HepG2 (cell line): Measurements from ENCODE around the gene ANXA7.

Experiments used
- ADNP ChIP-seq: sonication (generic); formaldehyde crosslinking; IDR thresholded peaks from 2 replicates; pipeline ENCODE4 v1.4.0; 2020; ENCODE audit warnings: missing genetic modification reagents
- AKNA ChIP-seq: sonication (generic); formaldehyde crosslinking; IDR thresholded peaks from 2 replicates; pipeline ENCODE4 v1.4.0; 2020; ENCODE audit warnings: missing genetic modification reagents, borderline replicate concordance
- CSRNP1 ChIP-seq: sonication (generic); formaldehyde crosslinking; IDR thresholded peaks from 2 replicates; pipeline ENCODE4 v1.8.1; 2023; ENCODE audit warnings: mild to moderate bottlenecking, missing genetic modification reagents
- CTCF ChIP-seq: sonication (generic); formaldehyde crosslinking; IDR thresholded peaks from 2 replicates; pipeline ENCODE4 v1.5.0; 2020; ENCODE audit warnings: mild to moderate bottlenecking, missing genetic modification reagents, moderate library complexity
- EZH2 ChIP-seq: conservative IDR thresholded peaks from 2 replicates; pipeline ENCODE4 v1.6.1; 2012; ENCODE audit warnings: mild to moderate bottlenecking, low read depth, low read length, moderate library complexity
- FOXA1 ChIP-seq, 2 experiments: fragments of 450-650 bp in 1 of 2; sonication (generic) in 1 of 2; formaldehyde crosslinking in 1 of 2; IDR thresholded peaks; 2 replicates each; pipeline versions ENCODE4 v1.4.0 to v1.6.1; 2016 to 2020; ENCODE audit warnings: missing genetic modification reagents in 1 of 2
- JUND ChIP-seq: sonication (generic); formaldehyde crosslinking; IDR thresholded peaks from 2 replicates; pipeline ENCODE4 v1.8.0; 2022; ENCODE audit warnings: mild to moderate bottlenecking, missing genetic modification reagents
- POLR2AphosphoS5 ChIP-seq: IDR thresholded peaks from 2 replicates; pipeline ENCODE4 v1.6.1; 2012; ENCODE audit warnings: low read depth, low read length
- SKIL ChIP-seq: sonication (generic); formaldehyde crosslinking; IDR thresholded peaks from 2 replicates; pipeline ENCODE4 v1.8.0; 2022; ENCODE audit warnings: missing genetic modification reagents, mild to moderate bottlenecking, moderate library complexity, borderline replicate concordance
- USF2 ChIP-seq, 2 experiments: sonication (generic) in 1 of 2; formaldehyde crosslinking in 1 of 2; IDR thresholded peaks; 2 replicates each; pipeline versions ENCODE4 v1.5.1 to v1.6.1; 2011 to 2020; ENCODE audit warnings: borderline replicate concordance in 1 of 2, low read depth in 1 of 2, low read length in 1 of 2, mild to moderate bottlenecking in 1 of 2, missing genetic modification reagents in 1 of 2, moderate library complexity in 1 of 2
- ZBTB14 ChIP-seq: sonication (generic); formaldehyde crosslinking; IDR thresholded peaks from 2 replicates; pipeline ENCODE4 v1.4.0; 2020; ENCODE audit warnings: missing genetic modification reagents
- ZBTB21 ChIP-seq: sonication (generic); formaldehyde crosslinking; IDR thresholded peaks from 2 replicates; pipeline ENCODE4 v1.4.0; 2020; ENCODE audit warnings: missing genetic modification reagents

- TF ChIP-seq EZH2 (no peak), CTCF (no peak), JUND (CRISPR knock-in tag) (no peak), ADNP (CRISPR knock-in tag) (no peak), SKIL (CRISPR knock-in tag) (no peak), CSRNP1 (CRISPR knock-in tag) (no peak), ZBTB21 (CRISPR knock-in tag) (no peak), POLR2AphosphoS5 (no peak), USF2 (IDR thresholded peaks at IDR 0.05; ENCODE audit: low read depth, low read length) (no peak), USF2 (CRISPR knock-in tag; IDR thresholded peaks at IDR 0.05; ENCODE audit: borderline replicate concordance) (no peak), AKNA (no peak), ZBTB14 (CRISPR knock-in tag) (no peak), FOXA1 (IDR thresholded peaks at IDR 0.05) (no peak), FOXA1 (CRISPR knock-in tag; IDR thresholded peaks at IDR 0.05) (no peak)
Observed at GRCh38 chr10:73357821-73358220, 56.0 kb downstream of the ANXA7 start.
